HCT116 (cell line): ENCODE measurements around the gene KDM1B. TPM values are rescaled to one million over a fixed set of nuclear protein-coding genes. Genes with fewer than 3 reads are reported as not detected.

Source experiments
- ATAC-seq: fragments of 200-7000 bp; cut with Tn5 transposase; 2 replicates; pipeline ENCODE4 v1.9.1; 2020; ENCODE audit warnings: mild to moderate bottlenecking, moderate library complexity
- BruUV-seq: library from RNA; stranded (reverse); fragments of 400-500 nt; replicated peaks from 2 replicates; lab custom pipeline; 2021; lab: Mats Ljungman, UMichigan
- CTCF ChIA-PET: fragments of 300-600 bp; sonication (Branson Sonifier 250); formaldehyde crosslinking; loops from one replicate; lab custom pipeline; 2021; ENCODE audit warnings: antibody characterized with exemption; lab: Charles Lee
- POLR2A ChIA-PET: fragments of 300-600, 350-600 bp; sonication (Branson Sonifier 250); formaldehyde crosslinking; loops from one replicate; lab custom pipeline; 2021; ENCODE audit warnings: antibody characterized with exemption; lab: Charles Lee
- RAD21 ChIA-PET, 2 experiments: fragments of 300-600 bp; sonication (Branson Sonifier 250); formaldehyde crosslinking; loops; one replicate each; lab custom pipeline; 2023; ENCODE audit warnings: low total read pairs in 2 of 2; ENCODE audit not compliant: uncharacterized antibody in 2 of 2, unreplicated experiment in 2 of 2, low non-redundant PET in 1 of 2; lab: Charles Lee
- DNase-seq: peaks from one replicate; pipeline ENCODE4 v3.0.0-alpha.2; 2010; ENCODE audit warnings: low read depth, low spot score
- H2AFZ ChIP-seq: fragments of 200-600 bp; shearing (Covaris generic), sonication (generic); 2 replicates; pipeline ENCODE4 v1.6.1; 2017; ENCODE audit warnings: low read depth, mixed run types, mixed read lengths, antibody characterized with exemption, low read length; ENCODE audit not compliant: poor library complexity, severe bottlenecking
- H3K27ac ChIP-seq: 2 replicates; pipeline ENCODE4 v1.5.1; 2012; ENCODE audit warnings: low read depth, low read length
- H3K27me3 ChIP-seq: fragments of 200-600 bp; sonication (generic); 2 replicates; pipeline ENCODE4 v1.6.1; 2016; ENCODE audit warnings: mixed run types, low read length, mixed read lengths; ENCODE audit not compliant: insufficient read depth
- H3K36me3 ChIP-seq, 2 experiments: fragments of 200-500 bp in 1 of 2; fragments of 200-600 bp in 1 of 2; sonication (Bioruptor generic) in 1 of 2; sonication (generic) in 1 of 2; 2 replicates each; pipeline versions ENCODE4 v1.5.1 to v1.6.1; 2014 to 2016; ENCODE audit warnings: low read length in 2 of 2, inconsistent platforms in 1 of 2, mixed read lengths in 1 of 2, mixed run types in 1 of 2; ENCODE audit not compliant: insufficient read depth in 2 of 2, control insufficient read depth in 1 of 2
- H3K4me1 ChIP-seq, 2 experiments: fragments of 200-600 bp in 1 of 2; sonication (generic) in 1 of 2; 2 replicates each; pipeline versions ENCODE4 v1.5.1 to v1.6.1; 2012 to 2017; ENCODE audit warnings: low read length in 2 of 2, inconsistent platforms in 1 of 2, mild to moderate bottlenecking in 1 of 2, mixed read lengths in 1 of 2, mixed run types in 1 of 2, moderate library complexity in 1 of 2; ENCODE audit not compliant: insufficient read depth in 2 of 2, control insufficient read depth in 1 of 2
- H3K4me2 ChIP-seq: fragments of 200-600 bp; sonication (generic); 2 replicates; pipeline ENCODE4 v1.6.1; 2017; ENCODE audit warnings: mixed run types, low read length, mixed read lengths
- H3K4me3 ChIP-seq, 2 experiments: fragments of 200-600 bp in 1 of 2; sonication (generic) in 1 of 2; replicated peaks in 1 of 2; 2 replicates each; pipeline ENCODE4 v1.5.1; 2011 to 2016; ENCODE audit warnings: low read length in 2 of 2, control low read depth in 1 of 2, low read depth in 1 of 2, mild to moderate bottlenecking in 1 of 2, mixed read lengths in 1 of 2, mixed run types in 1 of 2
- H3K79me2 ChIP-seq: fragments of 200-600 bp; sonication (generic); 2 replicates; pipeline ENCODE4 v1.6.1; 2017; ENCODE audit warnings: mild to moderate bottlenecking, mixed run types, low read length, moderate library complexity, mixed read lengths; ENCODE audit not compliant: insufficient read depth
- H3K9ac ChIP-seq: fragments of 200-600 bp; sonication (generic); 2 replicates; pipeline ENCODE4 v1.6.1; 2016; ENCODE audit warnings: low read length, mixed read lengths
- H3K9me2 ChIP-seq: fragments of 200-600 bp; sonication (generic), shearing (Covaris generic); 2 replicates; pipeline ENCODE4 v1.6.1; 2017; ENCODE audit warnings: mixed run types, mild to moderate bottlenecking, moderate library complexity; ENCODE audit not compliant: insufficient read depth
- H3K9me3 ChIP-seq, 2 experiments: fragments of 200-500 bp in 1 of 2; fragments of 200-600 bp in 1 of 2; sonication (Bioruptor generic) in 1 of 2; sonication (generic) in 1 of 2; 2 replicates each; pipeline ENCODE4 v1.6.1; 2014 to 2017; ENCODE audit warnings: low read length in 2 of 2, mixed read lengths in 2 of 2, inconsistent platforms in 1 of 2, low read depth in 1 of 2, mild to moderate bottlenecking in 1 of 2, mixed run types in 1 of 2, moderate library complexity in 1 of 2; ENCODE audit not compliant: control insufficient read depth in 1 of 2, insufficient read depth in 1 of 2
- H4K20me1 ChIP-seq: fragments of 200-600 bp; sonication (generic), shearing (Covaris generic); 2 replicates; pipeline ENCODE4 v1.6.1; 2017; ENCODE audit warnings: mixed run types, mild to moderate bottlenecking, moderate library complexity; ENCODE audit not compliant: insufficient read depth
- ATF3 ChIP-seq: IDR thresholded peaks from 2 replicates; pipeline ENCODE4 v1.6.1; 2012
- CBX3 ChIP-seq: IDR thresholded peaks from 2 replicates; pipeline ENCODE4 v1.6.1; 2012; ENCODE audit warnings: low read depth
- CEBPB ChIP-seq: IDR thresholded peaks from 2 replicates; pipeline ENCODE4 v1.6.1; 2012; ENCODE audit warnings: low read depth
- CTCF ChIP-seq, 3 experiments: fragments of 200-600 bp in 1 of 3; sonication (generic) in 1 of 3; IDR thresholded peaks in 2 of 3; conservative IDR thresholded peaks in 1 of 3; 2 replicates each; pipeline ENCODE4 v1.5.1; 2012 to 2017; ENCODE audit warnings: low read depth in 2 of 3, low read length in 2 of 3, antibody characterized with exemption in 1 of 3, borderline replicate concordance in 1 of 3, control low read depth in 1 of 3, mild to moderate bottlenecking in 1 of 3, mixed read lengths in 1 of 3, mixed run types in 1 of 3, moderate library complexity in 1 of 3; ENCODE audit not compliant: insufficient read depth in 1 of 3
- EZH2phosphoT487 ChIP-seq: fragments of 200-600 bp; IDR thresholded peaks from 2 replicates; pipeline ENCODE4 v1.6.1; 2018; ENCODE audit warnings: antibody characterized with exemption, borderline replicate concordance
- FOSL1 ChIP-seq: IDR thresholded peaks from 2 replicates; pipeline ENCODE4 v1.6.1; 2012; ENCODE audit warnings: low read depth
- MAX ChIP-seq: IDR thresholded peaks from 2 replicates; pipeline ENCODE4 v1.6.1; 2012
- POLR2A ChIP-seq: IDR thresholded peaks from 2 replicates; pipeline ENCODE4 v1.7.0; 2011; ENCODE audit warnings: borderline replicate concordance; ENCODE audit not compliant: insufficient read depth, insufficient read length; ENCODE audit errors: extremely low read depth
- POLR2AphosphoS5 ChIP-seq: IDR thresholded peaks from 2 replicates; pipeline ENCODE4 v1.6.1; 2011; ENCODE audit warnings: mild to moderate bottlenecking, low read depth, low read length, moderate library complexity
- RAD21 ChIP-seq: IDR thresholded peaks from 2 replicates; pipeline ENCODE4 v1.6.1; 2012; ENCODE audit warnings: low read depth, mild to moderate bottlenecking
- SP1 ChIP-seq: IDR thresholded peaks from 2 replicates; pipeline ENCODE4 v1.6.1; 2012; ENCODE audit warnings: low read depth
- SRF ChIP-seq: IDR thresholded peaks from 2 replicates; pipeline ENCODE4 v1.6.1; 2012; ENCODE audit warnings: low read depth
- YY1 ChIP-seq: IDR thresholded peaks from 2 replicates; pipeline ENCODE4 v1.6.1; 2011; ENCODE audit warnings: low read length, low read depth, moderate library complexity, mild to moderate bottlenecking; ENCODE audit not compliant: insufficient replicate concordance; ENCODE audit errors: extremely low read depth
- ZFX ChIP-seq: fragments of 450-650 bp; IDR thresholded peaks from 2 replicates; pipeline ENCODE4 v1.6.1; 2017
- intact Hi-C: fragments of 100-400 bp; cut with micrococcal nuclease; formaldehyde crosslinking; loops from 2 replicates; pipeline ENCODE4 v1.10.0; 2022
- total RNA-seq: library from RNA; stranded (reverse); gene quantifications from one replicate; pipeline ENCODE4 v1.2.1, GENCODE V29; 2021; ENCODE audit not compliant: unreplicated experiment

The KDM1B gene
- total RNA-seq, 1 experiment from 2014 or later = 24.5 TPM

- no peaks in the 10 kb centered on the region for H4K20me1 ChIP-seq
- H3K36me3 ChIP-seq = no peaks in the 10 kb centered on the region
- ChIA-PET CTCF (no interaction called here), RAD21 (no interaction called here), POLR2A (no interaction called here)
- no peak overlapping the region for H3K27ac ChIP-seq
- no peaks in the 10 kb centered on the region for H3K9me2 ChIP-seq
- H3K27me3 ChIP-seq = no peaks in the 10 kb centered on the region
- H3K4me2 ChIP-seq = no peak overlapping the region
- H3K4me3 ChIP-seq = no peak overlapping the region
- ATAC-seq (no peak), DNase-seq (no peak)
- H3K9me3 ChIP-seq = no peaks in the 10 kb centered on the region
- TF ChIP-seq POLR2A (no peak), MAX (no peak), CBX3 (no peak), SP1 (no peak), RAD21 (no peak), EZH2phosphoT487 (no peak), POLR2AphosphoS5 (no peak), SRF (no peak), CEBPB (no peak), YY1 (no peak), CTCF (IDR thresholded peaks at IDR 0.05 in 2 of 3, conservative IDR thresholded peaks at IDR 0.05 in 1 of 3; ENCODE audit: borderline replicate concordance in 1 of 3, insufficient read depth in 1 of 3, low read depth in 2 of 3, low read length in 2 of 3) (no peak), ATF3 (no peak), ZFX (no peak), FOSL1 (no peak)
- no peaks in the 10 kb centered on the region for H3K4me1 ChIP-seq
- intact Hi-C loops = no loop called here
- H3K79me2 ChIP-seq = no peaks in the 10 kb centered on the region
- no peak overlapping the region for H3K9ac ChIP-seq
- no TSS peak for BruUV-seq
- H2AFZ ChIP-seq = no peak overlapping the region
These were observed 29.1 kb upstream of the KDM1B start for GRCh38 chr6:18126121-18126520.
